HepG2 (cell line): ENCODE data around the gene TTC39C. TPM values are rescaled to one million over a fixed set of nuclear protein-coding genes. Genes with fewer than 3 reads are reported as not detected.
A peak's percentile ranks its signal among the peaks of the same experiment; 100 is the strongest.

Experiments
- ADNP ChIP-seq: sonication (generic); formaldehyde crosslinking; IDR thresholded peaks from 2 replicates; pipeline ENCODE4 v1.4.0; 2020; ENCODE audit warnings: missing genetic modification reagents
- AKNA ChIP-seq: sonication (generic); formaldehyde crosslinking; IDR thresholded peaks from 2 replicates; pipeline ENCODE4 v1.4.0; 2020; ENCODE audit warnings: missing genetic modification reagents, borderline replicate concordance
- ATF7 ChIP-seq, 2 experiments: fragments of 450-650 bp in 1 of 2; sonication (generic) in 1 of 2; formaldehyde crosslinking in 1 of 2; IDR thresholded peaks; 2 replicates each; pipeline versions ENCODE4 v1.4.0 to v1.6.1; 2016 to 2020; ENCODE audit warnings: antibody characterized with exemption in 1 of 2, mild to moderate bottlenecking in 1 of 2, missing genetic modification reagents in 1 of 2
- MAFF ChIP-seq: IDR thresholded peaks from 2 replicates; pipeline ENCODE4 v1.6.1; 2011; ENCODE audit warnings: low read depth, low read length, improper control_type of control experiment
- MAZ ChIP-seq, 2 experiments: sonication (generic) in 1 of 2; formaldehyde crosslinking in 1 of 2; IDR thresholded peaks; 2 replicates each; pipeline versions ENCODE4 v1.5.0 to v1.6.1; 2012 to 2020; ENCODE audit warnings: low read depth in 2 of 2, mild to moderate bottlenecking in 2 of 2, borderline replicate concordance in 1 of 2, improper control_type of control experiment in 1 of 2, low read length in 1 of 2, missing genetic modification reagents in 1 of 2, moderate library complexity in 1 of 2
- MEF2D ChIP-seq: sonication (generic); formaldehyde crosslinking; IDR thresholded peaks from 2 replicates; pipeline ENCODE4 v1.5.1; 2020; ENCODE audit warnings: mild to moderate bottlenecking, missing genetic modification reagents
- NFYB ChIP-seq: sonication (generic); formaldehyde crosslinking; IDR thresholded peaks from 2 replicates; pipeline ENCODE4 v1.4.0; 2020; ENCODE audit warnings: missing genetic modification reagents
- NR1H2 ChIP-seq: sonication (generic); formaldehyde crosslinking; IDR thresholded peaks from 2 replicates; pipeline ENCODE4 v1.8.1; 2022; ENCODE audit warnings: low read depth, missing genetic modification reagents, borderline replicate concordance
- PHF5A ChIP-seq: IDR thresholded peaks from one replicate; pipeline ENCODE4 v1.6.1; 2018; ENCODE audit warnings: low read depth, missing genetic modification reagents; ENCODE audit not compliant: unreplicated experiment
- SMC3 ChIP-seq: IDR thresholded peaks from 2 replicates; pipeline ENCODE4 v1.6.1; 2011; ENCODE audit warnings: low read length, improper control_type of control experiment
- SRSF9 ChIP-seq: fragments of 200-400 bp; formaldehyde crosslinking; IDR thresholded peaks from 2 replicates; pipeline ENCODE4 v1.6.1; 2018; ENCODE audit warnings: borderline replicate concordance, mild to moderate bottlenecking, low read depth, low read length; ENCODE audit not compliant: insufficient read depth, poor library complexity, severe bottlenecking
- SSRP1 ChIP-seq: IDR thresholded peaks from 2 replicates; pipeline ENCODE4 v1.6.1; 2016; ENCODE audit warnings: control low read depth
- TOPORS ChIP-seq: sonication (generic); formaldehyde crosslinking; IDR thresholded peaks from 2 replicates; pipeline ENCODE4 v1.8.0; 2023; ENCODE audit warnings: mild to moderate bottlenecking, missing genetic modification reagents
- ZBTB8A ChIP-seq: sonication (generic); formaldehyde crosslinking; IDR thresholded peaks from 2 replicates; pipeline ENCODE4 v1.4.0; 2020; ENCODE audit warnings: mild to moderate bottlenecking, low read depth, missing genetic modification reagents, borderline replicate concordance
- ZNF160 ChIP-seq: sonication (generic); formaldehyde crosslinking; IDR thresholded peaks from 2 replicates; pipeline ENCODE4 v1.8.0; 2022; ENCODE audit warnings: mild to moderate bottlenecking, inconsistent platforms, missing genetic modification reagents
- ZNF333 ChIP-seq: sonication (generic); formaldehyde crosslinking; IDR thresholded peaks from 2 replicates; pipeline ENCODE4 v1.4.0; 2020; ENCODE audit warnings: mild to moderate bottlenecking, missing genetic modification reagents, borderline replicate concordance
- ZNF34 ChIP-seq: sonication (generic); formaldehyde crosslinking; IDR thresholded peaks from 2 replicates; pipeline ENCODE4 v1.4.0; 2020; ENCODE audit warnings: mild to moderate bottlenecking, missing genetic modification reagents, borderline replicate concordance
- ZNF546 ChIP-seq: sonication (generic); formaldehyde crosslinking; conservative IDR thresholded peaks from 2 replicates; pipeline ENCODE4 v1.8.1; 2023; ENCODE audit warnings: mild to moderate bottlenecking, missing genetic modification reagents
- ZNF563 ChIP-seq: sonication (generic); formaldehyde crosslinking; IDR thresholded peaks from 2 replicates; pipeline ENCODE4 v1.8.0; 2022; ENCODE audit warnings: mild to moderate bottlenecking, moderate library complexity, missing genetic modification reagents
- ZNF83 ChIP-seq: sonication (generic); formaldehyde crosslinking; IDR thresholded peaks from 2 replicates; pipeline ENCODE4 v1.4.0; 2020; ENCODE audit warnings: missing genetic modification reagents, mild to moderate bottlenecking, borderline replicate concordance
- polyA plus RNA-seq, 8 experiments: library from polyadenylated mRNA; depleted of rRNA in 3 of 8; stranded (reverse) in 7 of 8; unstranded in 1 of 8; fragments of >200 nt; fragmentation: Illumina TruSeq in 4 of 8; extraction: Trizol in 4 of 8; gene quantifications; 2 replicates each; pipeline versions ENCODE4 v1.2.1 to v1.2.3, GENCODE V29; 2011 to 2016; ENCODE audit warnings: low read depth in 4 of 8, missing spikeins in 1 of 8, mixed read lengths in 1 of 8; ENCODE audit not compliant: insufficient read depth in 1 of 8
- total RNA-seq, 5 experiments: library from RNA; depleted of rRNA; stranded (reverse); fragments of >200 nt; fragmentation: Illumina TruSeq; extraction: Trizol; gene quantifications; 2 replicates each; pipeline ENCODE4 v1.2.3, GENCODE V29; 2016; ENCODE audit warnings: low read depth in 1 of 5
- TF ChIP-seq, protein P1 (sequence below): sonication (generic); formaldehyde crosslinking; IDR thresholded peaks from 2 replicates; pipeline ENCODE4 v1.8.0; 2022; ENCODE audit warnings: missing genetic modification reagents, mild to moderate bottlenecking, inconsistent platforms, borderline replicate concordance

Gene TTC39C
- total and polyA plus RNA-seq, 2 of the 13 experiments (the other 11 are each of a cell fraction or from before 2014, with no cell fraction given): 19.1 to 25.9 TPM

GRCh38 chr18:24014062-24014985 lies at the start of gene TTC39C (continued):
- TF ChIP-seq AKNA (CRISPR knock-in tag) (no peak), ZNF83 (CRISPR knock-in tag) (no peak), NFYB (no peak), ZNF333 (CRISPR knock-in tag) (no peak), MEF2D (CRISPR knock-in tag) (no peak), MAZ (IDR thresholded peaks at IDR 0.05; ENCODE audit: borderline replicate concordance, low read depth, low read length) (peak; percentile 21; the same call in 1 of the 2 replicates), MAZ (CRISPR knock-in tag; IDR thresholded peaks at IDR 0.05; ENCODE audit: low read depth) (no peak), ZNF546 (CRISPR knock-in tag) (no peak), ATF7 (IDR thresholded peaks at IDR 0.05) (no peak), ATF7 (CRISPR knock-in tag; IDR thresholded peaks at IDR 0.05) (no peak), MAFF (no peak), TOPORS (peak; percentile 18; the same call in 1 of the 2 replicates), ZNF563 (CRISPR knock-in tag) (no peak), NR1H2 (CRISPR knock-in tag) (no peak), ZNF34 (0 out of 2 replicates have a peak, but pooled peaks have one; percentile 39), SSRP1 (no peak), ADNP (no peak), ZNF160 (CRISPR knock-in tag) (no peak), SMC3 (no peak), SRSF9 (no peak), ZBTB8A (CRISPR knock-in tag) (no peak), PHF5A (CRISPR knock-in tag) (no peak)
- TF ChIP-seq, protein P1, sequence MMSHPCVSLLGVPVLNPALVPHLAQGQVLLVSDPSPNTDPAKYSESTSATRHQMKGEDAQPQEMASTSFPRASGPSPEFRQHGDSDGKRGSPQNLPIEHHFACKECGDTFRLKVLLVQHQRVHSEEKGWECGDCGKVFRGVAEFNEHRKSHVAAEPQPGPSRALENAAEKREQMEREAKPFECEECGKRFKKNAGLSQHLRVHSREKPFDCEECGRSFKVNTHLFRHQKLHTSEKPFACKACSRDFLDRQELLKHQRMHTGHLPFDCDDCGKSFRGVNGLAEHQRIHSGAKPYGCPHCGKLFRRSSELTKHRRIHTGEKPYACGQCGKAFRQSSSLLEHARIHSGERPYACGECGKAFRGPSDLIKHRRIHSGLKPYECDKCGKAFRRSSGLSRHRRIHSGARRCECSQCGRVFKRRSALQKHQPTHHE (CRISPR knock-in tag): no peak
